ENCODE measurements around the gene NPC2.

DNA sequence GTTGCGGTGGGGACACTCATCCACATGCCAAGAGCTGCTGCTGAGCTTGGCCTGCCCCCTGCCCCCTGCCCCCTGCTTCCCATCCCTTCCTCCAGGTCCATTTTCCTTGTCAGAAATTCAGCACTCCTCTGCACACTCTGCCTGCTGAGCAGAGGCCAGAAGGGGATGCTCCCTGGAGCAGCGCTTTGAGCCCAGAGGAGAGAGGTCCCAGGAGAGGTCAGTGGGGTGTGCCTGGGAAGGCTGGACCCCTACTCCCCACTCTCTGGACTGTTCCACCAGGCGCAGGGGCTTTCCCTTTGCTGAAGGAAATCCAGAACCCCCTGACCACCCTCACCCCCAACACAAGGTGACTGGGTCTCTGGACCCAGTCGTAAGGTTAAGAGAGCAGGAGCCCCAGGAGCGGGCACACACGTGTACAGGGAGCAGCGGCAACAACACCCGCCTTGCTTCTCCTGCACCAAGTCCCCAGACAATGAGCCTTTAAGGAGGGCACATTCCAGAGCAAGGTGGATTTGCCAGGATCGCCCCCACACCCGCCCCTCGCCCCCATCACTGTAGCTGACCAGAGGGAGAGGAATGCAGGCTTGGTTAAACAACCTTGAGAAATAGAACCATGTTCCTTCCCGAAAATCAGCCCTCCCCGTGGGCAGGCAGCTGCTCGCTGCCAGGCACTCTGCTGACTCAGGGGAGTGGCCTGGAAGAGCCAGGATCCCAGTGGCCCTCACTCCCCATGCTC is 31.1 kb upstream of the NPC2 start:
- TF ChIP-seq, protein P1, sequence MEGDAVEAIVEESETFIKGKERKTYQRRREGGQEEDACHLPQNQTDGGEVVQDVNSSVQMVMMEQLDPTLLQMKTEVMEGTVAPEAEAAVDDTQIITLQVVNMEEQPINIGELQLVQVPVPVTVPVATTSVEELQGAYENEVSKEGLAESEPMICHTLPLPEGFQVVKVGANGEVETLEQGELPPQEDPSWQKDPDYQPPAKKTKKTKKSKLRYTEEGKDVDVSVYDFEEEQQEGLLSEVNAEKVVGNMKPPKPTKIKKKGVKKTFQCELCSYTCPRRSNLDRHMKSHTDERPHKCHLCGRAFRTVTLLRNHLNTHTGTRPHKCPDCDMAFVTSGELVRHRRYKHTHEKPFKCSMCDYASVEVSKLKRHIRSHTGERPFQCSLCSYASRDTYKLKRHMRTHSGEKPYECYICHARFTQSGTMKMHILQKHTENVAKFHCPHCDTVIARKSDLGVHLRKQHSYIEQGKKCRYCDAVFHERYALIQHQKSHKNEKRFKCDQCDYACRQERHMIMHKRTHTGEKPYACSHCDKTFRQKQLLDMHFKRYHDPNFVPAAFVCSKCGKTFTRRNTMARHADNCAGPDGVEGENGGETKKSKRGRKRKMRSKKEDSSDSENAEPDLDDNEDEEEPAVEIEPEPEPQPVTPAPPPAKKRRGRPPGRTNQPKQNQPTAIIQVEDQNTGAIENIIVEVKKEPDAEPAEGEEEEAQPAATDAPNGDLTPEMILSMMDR (IDR thresholded peaks at IDR 0.05 in 4 of 5, conservative IDR thresholded peaks at IDR 0.05 in 1 of 5) = no peak
- no peak for TF ChIP-seq POLR2A (IDR thresholded peaks at IDR 0.05)

Data from gastrocnemius medialis (tissue), 4 donors.